Uterus (tissue), 2 donors: ENCODE results near the gene OR4X2.
"Not testable (repeated sequence)": the region's sequence is repeated elsewhere in the genome, so short reads cannot be mapped to it uniquely, and the experiment has no call there.

Experiments
- CTCF ChIP-seq, 4 experiments: fragments of 200-600 bp in 2 of 4; fragments of 450-650 bp in 2 of 4; sonication (generic) in 2 of 4; IDR thresholded peaks; one replicate each; pipeline ENCODE4 v1.5.1; 2016 to 2019; ENCODE audit warnings: antibody characterized with exemption in 4 of 4, mild to moderate bottlenecking in 2 of 4, moderate library complexity in 1 of 4
- POLR2A ChIP-seq, 2 donors: fragments of 450-650 bp; IDR thresholded peaks; one replicate each; pipeline ENCODE4 v1.6.1; 2016; ENCODE audit warnings: antibody characterized with exemption in 2 of 2, mild to moderate bottlenecking in 1 of 2, moderate library complexity in 1 of 2

- not testable (repeated sequence) for TF ChIP-seq CTCF, POLR2A (IDR thresholded peaks at IDR 0.05)
Measured at GRCh38 chr11:48230057-48230456, 14.8 kb upstream of the OR4X2 start.
